ENCODE results near the gene PKIB. TPM values are rescaled to one million over a fixed set of nuclear protein-coding genes. Genes with fewer than 3 reads are reported as not detected.

PKIB gene
- total and polyA plus RNA-seq, 2 donors (not counting 3 experiments of a cell fraction or from before 2014, with no cell fraction given), result not detected

DNA sequence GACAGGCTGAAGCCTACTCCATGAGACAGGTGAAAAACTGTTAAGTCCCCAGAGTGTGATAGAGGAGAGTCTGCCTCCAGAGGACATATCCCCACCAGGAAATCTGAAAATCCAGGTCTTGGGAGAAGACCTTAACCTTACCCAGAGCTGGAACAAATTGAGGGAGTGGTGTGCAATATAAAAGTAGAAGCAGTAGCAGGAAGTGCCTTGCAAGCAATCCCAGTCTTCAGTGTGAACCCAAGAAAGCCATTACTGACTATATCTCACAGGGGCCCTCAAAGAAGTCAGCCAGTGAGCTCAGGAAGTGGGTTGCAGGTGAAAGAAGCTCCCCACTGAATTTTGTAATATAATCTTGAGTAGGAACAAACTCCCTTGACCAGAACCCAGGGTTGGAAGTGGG is 41.9 kb upstream of the PKIB start:
- intact Hi-C loops (cut with micrococcal nuclease) (no loop called here), dilution Hi-C loops (cut with MboI; ENCODE audit: extremely low pct_ligation_motif_present, low sequenced_read_pairs) (no loop called here)
- FAIRE-seq (no peak), DNase-seq (ENCODE audit: low read depth, low spot score) (no peak)
- H3K27me3 ChIP-seq (ENCODE audit: control insufficient read depth in 2 of 2, insufficient read depth in 2 of 2, low read length in 2 of 2), result no peaks in the 10 kb centered on the region
- H3K9ac ChIP-seq (replicated peaks; ENCODE audit: extremely low read depth, insufficient read depth, low read length), result no peak overlapping the region
- CTCF ChIA-PET, result no interaction called here
- H3K4me2 ChIP-seq (ENCODE audit: insufficient read depth, low read length), result no peak overlapping the region
- no peak overlapping the region for H3K4me3 ChIP-seq (replicated peaks in 1 of 3; ENCODE audit: insufficient read depth in 1 of 3, low read depth in 1 of 3, low read length in 3 of 3)
- H2AFZ ChIP-seq (ENCODE audit: low read depth, low read length), result no peak overlapping the region
- H4K20me1 ChIP-seq (replicated peaks; ENCODE audit: control insufficient read depth, extremely low read depth, insufficient read depth, low read length), result no peaks in the 10 kb centered on the region
- BruUV-seq (replicated peaks), result no TSS peak
- H3K9me3 ChIP-seq (replicated peaks; ENCODE audit: control insufficient read depth, insufficient read depth, low read length), result no peaks in the 10 kb centered on the region
- H3K4me1 ChIP-seq (ENCODE audit: control insufficient read depth, extremely low read depth, insufficient read depth, low read length), result no peaks in the 10 kb centered on the region
- POLR2A ChIA-PET, result no interaction called here
- no peak for TF ChIP-seq POLR2A (IDR thresholded peaks at IDR 0.05; ENCODE audit: low read depth, low read length)
- TF ChIP-seq JUN (IDR thresholded peaks at IDR 0.05; ENCODE audit: borderline replicate concordance, insufficient read depth, insufficient read length, low read depth), result no peak
- TF ChIP-seq, protein P1, sequence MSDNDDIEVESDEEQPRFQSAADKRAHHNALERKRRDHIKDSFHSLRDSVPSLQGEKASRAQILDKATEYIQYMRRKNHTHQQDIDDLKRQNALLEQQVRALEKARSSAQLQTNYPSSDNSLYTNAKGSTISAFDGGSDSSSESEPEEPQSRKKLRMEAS (IDR thresholded peaks at IDR 0.05; ENCODE audit: insufficient read depth, insufficient read length), result no peak
- no peak for TF ChIP-seq MYC (IDR thresholded peaks at IDR 0.05; ENCODE audit: low read depth, low read length)
- H3K36me3 ChIP-seq (ENCODE audit: control insufficient read depth in 2 of 2, extremely low read depth in 1 of 2, insufficient read depth in 2 of 2, low read length in 2 of 2), result no peaks in the 10 kb centered on the region
- H3K27ac ChIP-seq (ENCODE audit: insufficient read depth, low read depth, low read length), result no peak overlapping the region
- no peaks in the 10 kb centered on the region for H3K79me2 ChIP-seq (ENCODE audit: control insufficient read depth, insufficient read depth, low read length)
- no peaks in the 10 kb centered on the region for H3K9me1 ChIP-seq (replicated peaks; ENCODE audit: control insufficient read depth, extremely low read depth, insufficient read depth, low read length)

DNA sequence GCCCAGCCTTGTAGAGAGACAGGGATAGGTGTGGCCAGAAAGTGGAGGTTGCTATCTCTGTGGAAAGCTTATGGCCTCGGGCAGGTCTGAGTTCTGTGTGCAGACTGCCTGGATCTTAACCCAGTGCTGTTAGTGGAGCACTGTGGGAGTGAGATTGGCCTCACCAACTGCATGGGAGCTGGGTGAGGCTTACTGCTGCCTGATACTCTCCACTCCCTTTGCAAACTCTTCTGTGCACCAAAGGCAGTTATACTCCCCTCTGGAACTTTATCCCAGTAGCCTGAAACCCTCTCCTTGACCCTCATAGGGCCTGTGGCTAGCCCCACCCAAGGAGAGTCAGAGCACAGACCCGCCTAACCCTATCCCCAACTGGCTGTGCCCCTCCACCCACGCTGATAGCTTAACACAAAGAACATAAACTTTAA is 41.4 kb upstream of the PKIB start:
- TF ChIP-seq GATA2 (IDR thresholded peaks at IDR 0.05; ENCODE audit: insufficient read depth, insufficient read length, low read depth, low read length) (no peak), POLR2A (IDR thresholded peaks at IDR 0.05; ENCODE audit: low read depth, low read length) (no peak)
- Histone ChIP-seq H3K4me3 (replicated peaks in 1 of 3; ENCODE audit: insufficient read depth in 1 of 3, low read depth in 1 of 3, low read length in 3 of 3) (no peak overlapping the region), H4K20me1 (replicated peaks; ENCODE audit: control insufficient read depth, extremely low read depth, insufficient read depth, low read length) (no peaks in the 10 kb centered on the region), H3K4me1 (ENCODE audit: control insufficient read depth, extremely low read depth, insufficient read depth, low read length) (no peaks in the 10 kb centered on the region), H3K27me3 (ENCODE audit: control insufficient read depth in 2 of 2, insufficient read depth in 2 of 2, low read length in 2 of 2) (no peaks in the 10 kb centered on the region), H3K36me3 (ENCODE audit: control insufficient read depth in 2 of 2, extremely low read depth in 1 of 2, insufficient read depth in 2 of 2, low read length in 2 of 2) (no peaks in the 10 kb centered on the region), H3K9me1 (replicated peaks; ENCODE audit: control insufficient read depth, extremely low read depth, insufficient read depth, low read length) (no peaks in the 10 kb centered on the region), H3K79me2 (ENCODE audit: control insufficient read depth, insufficient read depth, low read length) (no peaks in the 10 kb centered on the region), H3K4me2 (ENCODE audit: insufficient read depth, low read length) (no peak overlapping the region), H3K9ac (replicated peaks; ENCODE audit: extremely low read depth, insufficient read depth, low read length) (no peak overlapping the region), H2AFZ (ENCODE audit: low read depth, low read length) (no peak overlapping the region), H3K27ac (ENCODE audit: insufficient read depth, low read depth, low read length) (no peak overlapping the region), H3K9me3 (replicated peaks; ENCODE audit: control insufficient read depth, insufficient read depth, low read length) (no peaks in the 10 kb centered on the region)
- no peak for FAIRE-seq
- dilution Hi-C loops (cut with MboI; ENCODE audit: extremely low pct_ligation_motif_present, low sequenced_read_pairs) (no loop called here), intact Hi-C loops (cut with micrococcal nuclease) (no loop called here)
- BruUV-seq (replicated peaks), result no TSS peak
- ChIA-PET POLR2A (no interaction called here), CTCF (no interaction called here)
- no peak for DNase-seq (ENCODE audit: low read depth, low spot score)

Measured in endothelial cell of umbilical vein (primary cell).